Mucosa of stomach (tissue), 1 donor: ENCODE measurements around the gene SRP68.

ENCODE experiments used
- H3K27me3 ChIP-seq: one replicate; pipeline ENCODE4 v1.7.0; 2013; ENCODE audit warnings: mild to moderate bottlenecking, low read length; ENCODE audit not compliant: control insufficient read depth, insufficient read depth
- H3K36me3 ChIP-seq: one replicate; pipeline ENCODE4 v1.7.0; 2013; ENCODE audit warnings: low read length; ENCODE audit not compliant: control insufficient read depth, insufficient read depth
- H3K4me1 ChIP-seq: one replicate; pipeline ENCODE4 v1.7.0; 2013; ENCODE audit warnings: mild to moderate bottlenecking, low read length; ENCODE audit not compliant: control insufficient read depth, insufficient read depth
- H3K4me3 ChIP-seq: one replicate; pipeline ENCODE4 v1.7.0; 2013; ENCODE audit warnings: low read length
- H3K9ac ChIP-seq: one replicate; pipeline ENCODE4 v1.7.0; 2013; ENCODE audit warnings: mild to moderate bottlenecking, low read length, moderate library complexity
- H3K9me3 ChIP-seq: one replicate; pipeline ENCODE4 v1.7.0; 2013; ENCODE audit warnings: mild to moderate bottlenecking, low read length, moderate library complexity; ENCODE audit not compliant: control insufficient read depth
- donor health status: Pancreatic carcinoma.

The SRP68 gene

DNA sequence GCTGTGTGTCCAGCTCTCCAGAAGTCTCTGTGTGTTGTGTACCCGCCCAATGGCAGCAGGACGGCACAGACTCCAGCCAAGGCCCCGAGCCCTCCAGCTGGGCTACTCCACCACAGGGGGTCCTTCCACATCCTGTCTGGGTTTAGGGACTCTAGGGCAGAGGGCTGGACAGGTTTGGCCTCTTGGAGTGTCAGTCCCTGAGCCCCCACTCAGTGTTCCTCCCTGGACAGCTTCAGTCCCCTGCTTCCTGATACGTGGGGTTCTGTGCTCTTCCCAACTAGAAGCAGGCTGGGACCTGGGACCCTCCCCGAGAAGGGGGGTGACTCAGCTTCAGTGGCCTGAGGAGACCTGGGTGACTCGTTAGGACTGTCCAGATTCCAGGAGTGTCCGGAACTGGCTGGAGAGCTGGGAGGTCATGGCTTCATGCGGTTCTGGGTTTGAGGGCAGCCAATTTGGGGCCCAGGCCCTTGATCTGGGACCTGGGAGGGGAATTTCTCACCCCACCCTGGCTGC lies 67.5 kb downstream of the SRP68 start:
- no peaks in the 10 kb centered on the region for H3K27me3 ChIP-seq
- no peak overlapping the region for H3K4me3 ChIP-seq
- no peak overlapping the region for H3K9ac ChIP-seq
- H3K9me3 ChIP-seq = no peaks in the 10 kb centered on the region
- H3K4me1 ChIP-seq = peaks cover 44% of the 10 kb centered on the region
- no peaks in the 10 kb centered on the region for H3K36me3 ChIP-seq

DNA sequence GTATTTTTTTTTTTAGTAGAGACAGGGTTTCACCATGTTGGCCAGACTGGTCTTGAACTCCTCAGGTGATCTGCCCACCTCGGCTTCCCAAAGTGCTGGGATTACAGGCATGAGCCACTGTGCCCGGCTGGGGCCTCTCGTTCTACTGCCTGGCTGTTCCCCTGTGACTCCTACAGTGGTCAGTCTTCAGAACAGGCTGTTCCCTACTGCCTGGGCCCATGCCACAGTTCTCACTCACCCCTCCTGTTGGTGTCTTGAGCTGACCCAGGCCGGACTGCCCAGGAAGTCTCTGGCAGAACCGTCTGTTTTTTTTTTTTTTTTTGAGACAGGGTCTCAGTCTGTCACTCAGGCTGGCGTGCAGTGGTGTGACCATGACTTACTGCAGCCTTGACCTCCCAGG lies 68.4 kb downstream of the SRP68 start:
- Histone ChIP-seq H3K36me3 (no peaks in the 10 kb centered on the region), H3K9me3 (no peaks in the 10 kb centered on the region), H3K4me3 (no peak overlapping the region), H3K4me1 (peaks cover 47% of the 10 kb centered on the region), H3K9ac (no peak overlapping the region), H3K27me3 (no peaks in the 10 kb centered on the region)

DNA sequence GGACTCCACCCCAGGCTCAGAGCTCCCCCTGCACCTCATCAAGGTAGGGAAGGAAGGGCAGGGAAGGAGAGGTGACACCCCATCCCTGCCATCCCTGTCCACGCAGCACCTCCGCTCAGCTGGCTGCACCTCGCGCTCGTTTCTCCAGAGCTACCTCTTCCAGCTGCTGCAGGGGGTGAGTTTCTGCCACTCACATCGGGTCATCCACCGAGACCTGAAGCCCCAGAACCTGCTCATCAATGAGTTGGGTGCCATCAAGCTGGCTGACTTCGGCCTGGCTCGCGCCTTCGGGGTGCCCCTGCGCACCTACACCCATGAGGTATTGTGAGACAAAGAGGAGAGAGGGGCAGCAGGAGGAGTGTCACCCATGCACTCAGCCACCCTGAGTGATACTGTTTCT lies 70.2 kb downstream of the SRP68 start:
- Histone ChIP-seq H3K4me3 (no peak overlapping the region), H3K27me3 (no peaks in the 10 kb centered on the region), H3K36me3 (no peaks in the 10 kb centered on the region), H3K9ac (no peak overlapping the region), H3K4me1 (peaks cover 64% of the 10 kb centered on the region), H3K9me3 (no peaks in the 10 kb centered on the region)

DNA sequence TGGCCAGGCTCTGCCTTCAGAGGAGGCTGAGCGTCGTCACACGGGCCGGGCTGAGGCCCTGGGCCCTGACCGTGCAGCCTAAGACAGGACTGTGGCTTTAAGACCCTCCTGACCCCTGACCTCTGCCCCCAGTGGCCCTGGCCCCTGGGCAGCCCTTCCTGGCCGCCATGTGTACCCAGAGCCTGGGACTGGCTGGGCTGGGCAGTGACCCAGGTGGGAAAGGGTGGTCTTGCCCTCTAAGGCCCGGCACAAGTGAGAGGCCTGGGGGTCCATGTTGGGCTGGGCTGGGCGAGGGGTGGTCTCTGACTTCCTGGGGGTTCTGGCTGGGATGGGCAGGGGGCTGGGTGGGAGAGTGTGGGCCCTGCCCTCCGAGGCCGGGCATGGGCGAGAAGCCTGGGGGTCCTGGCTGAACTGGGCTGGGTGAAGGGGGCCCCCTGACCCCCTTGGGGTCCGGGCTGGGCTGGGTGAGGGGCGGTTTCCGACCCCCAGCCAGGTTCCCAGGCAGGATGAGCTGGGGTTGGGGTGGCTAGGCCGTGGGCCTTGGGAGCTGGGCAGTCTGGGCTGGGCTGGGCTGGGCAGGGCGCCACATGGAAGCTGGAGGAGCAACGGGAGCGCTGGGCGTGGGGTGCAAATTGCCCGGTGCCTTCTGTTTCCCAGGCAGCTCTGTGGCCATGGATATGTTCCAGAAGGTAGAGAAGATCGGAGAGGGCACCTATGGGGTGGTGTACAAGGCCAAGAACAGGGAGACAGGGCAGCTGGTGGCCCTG lies 71.4 kb downstream of the SRP68 start, which contains the start of gene CDK3:
Gene CDK3 (plus strand): TSS at position 101 of the 767 bp plus-strand sequence. CDS start 571 bp downstream, at position 672.
- no peak within 1 kb of the TSS for H3K4me3 ChIP-seq
- no peak within 1 kb of the TSS for H3K9ac ChIP-seq
- no peaks in the 10 kb centered on the region for H3K9me3 ChIP-seq
- H3K4me1 ChIP-seq = peaks cover 74% of the 10 kb centered on the region
- no peaks in the 10 kb centered on the region for H3K27me3 ChIP-seq
- no peaks in the 10 kb centered on the region for H3K36me3 ChIP-seq

DNA sequence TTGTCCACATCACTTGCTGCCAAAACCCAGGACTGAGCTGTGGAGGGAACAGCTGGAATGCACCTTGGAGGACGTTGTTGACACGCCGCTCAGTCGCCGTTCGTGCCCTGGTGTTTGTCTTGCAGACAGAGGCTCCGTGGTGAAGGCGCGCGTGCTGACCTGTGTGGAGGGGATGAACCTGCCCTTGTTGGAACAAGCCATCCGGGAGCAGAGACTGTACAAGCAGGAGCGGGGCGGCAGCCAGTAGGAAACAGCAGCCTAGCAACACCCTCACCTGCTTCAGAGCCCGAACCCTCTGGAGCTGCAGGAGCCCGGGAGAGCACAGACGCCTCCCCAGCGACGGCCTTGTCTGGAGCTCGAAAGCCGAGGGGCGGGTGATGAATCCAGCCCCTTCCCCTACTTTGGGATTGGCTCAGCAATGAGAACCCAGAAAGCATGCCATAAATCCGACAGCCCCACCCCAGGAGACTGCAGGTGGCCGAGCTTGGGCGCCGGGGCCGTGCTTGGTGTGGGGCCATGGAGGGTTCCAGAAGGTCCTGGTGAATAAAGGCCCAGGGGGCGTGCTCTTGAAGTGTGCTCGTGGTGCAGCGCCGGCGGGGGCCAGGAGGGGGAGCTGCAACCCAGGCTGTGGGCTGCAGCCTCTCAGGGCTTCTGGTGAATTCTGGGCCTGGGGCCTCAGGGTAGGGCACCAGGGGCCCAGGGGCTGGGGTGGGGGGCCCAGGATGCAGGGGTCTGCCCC lies 72.1 kb downstream of the SRP68 start:
- Histone ChIP-seq H3K4me3 (no peak overlapping the region), H3K36me3 (no peaks in the 10 kb centered on the region), H3K27me3 (no peaks in the 10 kb centered on the region), H3K4me1 (peaks cover 72% of the 10 kb centered on the region), H3K9ac (no peak overlapping the region), H3K9me3 (no peaks in the 10 kb centered on the region)

DNA sequence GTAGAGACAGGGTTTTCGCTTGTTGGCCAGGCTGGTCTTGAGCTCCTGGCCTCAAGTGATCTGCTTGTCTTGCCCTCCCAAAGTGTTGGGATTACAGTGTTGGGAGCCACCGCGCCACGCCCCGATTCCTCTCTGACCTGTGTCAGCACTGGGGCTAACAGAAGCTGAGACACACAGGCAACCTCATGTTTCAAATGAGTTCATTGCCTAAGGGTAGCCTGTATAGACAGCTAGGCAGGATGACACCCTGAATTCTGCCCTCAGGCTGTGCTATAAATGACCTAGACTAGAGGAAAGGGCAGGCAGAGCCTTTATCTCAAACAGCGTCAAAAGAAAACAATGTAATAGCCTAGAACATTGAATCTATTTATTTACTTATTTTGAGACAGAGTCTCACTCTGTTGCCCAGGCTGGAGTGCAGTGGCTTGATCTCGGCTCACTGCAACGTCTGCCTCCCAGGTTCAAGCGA lies 74.0 kb downstream of the SRP68 start:
- Histone ChIP-seq H3K4me3 (no peak overlapping the region), H3K9ac (no peak overlapping the region), H3K36me3 (no peaks in the 10 kb centered on the region), H3K9me3 (no peaks in the 10 kb centered on the region), H3K27me3 (no peaks in the 10 kb centered on the region), H3K4me1 (peaks cover 59% of the 10 kb centered on the region)

DNA sequence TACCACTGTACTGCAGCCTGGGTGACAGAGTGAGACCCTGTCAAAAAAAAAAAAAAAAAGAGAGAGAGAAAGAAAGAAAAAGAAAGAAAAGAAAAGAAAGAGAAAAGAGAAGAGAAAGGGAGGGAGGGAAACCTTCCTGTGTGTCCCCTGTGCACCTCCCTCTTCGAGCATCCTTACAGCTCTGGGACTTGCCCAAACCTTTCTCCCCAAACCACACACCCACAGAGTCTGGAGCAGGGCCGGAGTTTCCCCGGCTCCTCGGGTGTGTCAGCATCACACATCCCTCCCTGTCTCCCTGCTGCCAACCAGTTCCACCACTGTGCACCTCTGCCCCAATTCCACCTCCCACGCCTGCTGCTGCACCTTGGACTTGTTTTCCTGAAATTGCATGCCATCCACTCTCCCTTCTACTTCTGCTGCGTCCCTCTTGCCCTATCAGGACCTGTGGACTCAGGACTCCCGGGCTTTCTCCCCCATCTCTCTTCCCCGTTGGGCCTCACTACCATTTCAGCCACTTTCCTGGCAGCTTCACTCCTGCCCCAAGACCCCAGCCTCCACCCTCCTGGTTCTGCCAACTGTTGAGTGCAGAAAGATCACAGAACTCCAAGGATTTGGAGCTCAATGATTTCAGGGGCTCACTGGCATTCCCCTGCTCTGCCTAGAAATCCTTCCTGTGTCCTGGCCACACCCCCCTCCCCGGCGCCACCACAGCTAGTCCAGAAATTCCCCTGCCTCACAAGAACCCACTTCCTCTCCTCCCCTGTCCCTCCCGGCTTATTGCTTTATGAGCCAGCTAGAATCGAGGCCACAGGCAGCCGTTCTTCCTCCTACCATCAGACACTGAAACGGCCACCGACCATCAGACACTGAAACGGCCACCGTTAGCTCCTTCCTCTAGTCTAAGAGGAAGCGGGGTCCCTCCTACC lies 75.4 kb downstream of the SRP68 start:
- Histone ChIP-seq H3K27me3 (no peaks in the 10 kb centered on the region), H3K9ac (peak overlapping the region; percentile 44), H3K9me3 (no peaks in the 10 kb centered on the region), H3K4me3 (no peak overlapping the region), H3K36me3 (no peaks in the 10 kb centered on the region), H3K4me1 (peaks cover 55% of the 10 kb centered on the region)

DNA sequence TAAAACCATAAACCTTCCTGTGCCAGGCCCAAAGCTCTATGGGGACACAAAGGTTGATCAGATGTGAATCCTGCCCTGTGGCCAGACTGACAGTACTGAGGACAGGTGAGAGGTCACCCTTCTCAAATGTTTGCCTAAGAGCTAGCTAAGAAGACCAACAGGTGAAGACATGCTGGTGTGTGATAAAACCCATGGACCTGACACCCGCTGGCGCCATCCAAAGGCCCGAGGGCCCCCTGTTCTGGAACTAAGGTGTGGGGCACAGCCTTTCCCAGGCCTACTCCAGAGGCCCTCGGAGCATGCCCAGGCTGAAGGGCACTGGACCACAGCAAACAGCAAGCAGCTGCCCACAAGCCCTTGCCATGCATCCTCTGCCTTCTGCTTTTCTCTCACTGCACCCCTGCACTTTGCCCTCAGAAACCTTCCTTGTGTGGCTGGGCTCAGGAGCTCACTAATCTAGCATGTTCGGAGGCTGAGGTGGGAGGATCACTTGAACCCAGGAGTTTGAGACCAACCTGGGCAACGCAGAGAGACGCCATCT lies 76.9 kb downstream of the SRP68 start:
- no peaks in the 10 kb centered on the region for H3K27me3 ChIP-seq
- no peak overlapping the region for H3K4me3 ChIP-seq
- H3K9ac ChIP-seq = no peak overlapping the region
- peaks cover 48% of the 10 kb centered on the region for H3K4me1 ChIP-seq
- H3K36me3 ChIP-seq = no peaks in the 10 kb centered on the region
- no peaks in the 10 kb centered on the region for H3K9me3 ChIP-seq

DNA sequence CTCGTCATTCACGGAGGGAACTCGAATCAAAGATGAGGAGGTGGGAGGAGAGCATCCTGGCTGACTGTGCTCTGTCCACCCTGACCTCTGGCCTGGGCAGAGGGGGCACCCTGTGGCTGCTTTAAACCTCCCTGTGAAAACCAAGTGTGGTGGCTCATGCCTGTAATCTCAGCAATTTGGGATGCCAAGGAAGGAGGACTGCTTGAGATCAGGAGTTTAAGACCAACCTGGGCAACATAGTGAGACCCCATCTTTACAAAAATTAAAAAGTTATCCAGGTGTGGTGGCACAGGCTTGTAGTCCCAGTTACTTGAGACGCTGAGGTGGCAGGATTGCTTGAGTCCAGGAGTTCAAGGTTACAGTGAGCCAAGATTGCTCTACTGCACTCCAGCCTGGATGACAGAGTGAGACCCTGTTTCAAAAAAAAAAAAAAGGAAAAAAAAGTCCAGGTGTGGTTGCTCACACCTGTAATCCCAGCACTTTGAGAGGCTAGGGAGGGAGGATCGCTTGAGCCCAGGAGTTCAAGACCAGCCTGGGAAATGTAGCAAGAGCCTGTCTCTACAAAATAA lies 77.4 kb downstream of the SRP68 start:
- no peak overlapping the region for H3K9ac ChIP-seq
- H3K4me1 ChIP-seq = peaks cover 42% of the 10 kb centered on the region
- no peak overlapping the region for H3K4me3 ChIP-seq
- H3K36me3 ChIP-seq = no peaks in the 10 kb centered on the region
- H3K9me3 ChIP-seq = no peaks in the 10 kb centered on the region
- no peaks in the 10 kb centered on the region for H3K27me3 ChIP-seq

DNA sequence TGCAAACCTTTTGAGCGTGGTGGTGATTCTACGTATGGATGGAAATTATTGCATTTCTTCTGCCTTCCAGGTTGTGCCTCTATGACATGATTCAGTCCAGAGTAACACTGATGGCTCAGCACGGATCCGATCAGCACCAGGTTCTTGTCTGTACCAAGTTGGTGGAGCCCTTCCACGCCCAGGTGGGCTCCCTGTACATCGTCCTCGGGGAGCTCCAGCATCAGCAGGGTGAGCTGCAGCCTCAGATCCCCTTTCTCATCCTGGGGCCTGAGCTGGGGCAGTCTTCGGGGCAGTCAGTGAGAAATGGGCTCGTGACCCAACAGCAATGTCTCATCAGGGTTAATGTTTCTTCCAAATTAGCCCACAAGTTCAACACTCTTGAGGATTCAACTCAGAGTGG lies 80.9 kb downstream of the SRP68 start:
- H3K4me1 ChIP-seq = peaks cover 19% of the 10 kb centered on the region
- no peaks in the 10 kb centered on the region for H3K36me3 ChIP-seq
- no peaks in the 10 kb centered on the region for H3K9me3 ChIP-seq
- H3K27me3 ChIP-seq = no peaks in the 10 kb centered on the region
- H3K4me3 ChIP-seq = no peak overlapping the region
- H3K9ac ChIP-seq = no peak overlapping the region
